Loucy (cell line): ENCODE results near the gene FREM2.

Experiments
- CTCF ChIP-seq: fragments of 200-600 bp; sonication (generic); conservative IDR thresholded peaks from 2 replicates; pipeline ENCODE4 v1.5.1; 2014; ENCODE audit warnings: mild to moderate bottlenecking, antibody characterized with exemption, low read length
- EZH2phosphoT487 ChIP-seq: fragments of 200-600 bp; IDR thresholded peaks from 2 replicates; pipeline ENCODE4 v1.6.1; 2018; ENCODE audit warnings: antibody characterized with exemption, mild to moderate bottlenecking, moderate library complexity, borderline replicate concordance

- TF ChIP-seq EZH2phosphoT487: no peak
- TF ChIP-seq CTCF: no peak
Observed at GRCh38 chr13:38787550-38787949, 100.7 kb downstream of the FREM2 start.
